OCI-M2 (cell line): ENCODE data around the gene MRPL52.
"Not testable (repeated sequence)": the region's sequence is repeated elsewhere in the genome, so short reads cannot be mapped to it uniquely, and the experiment has no call there.

ENCODE experiments used
- DNase-seq: peaks from one replicate; lab custom pipeline; 2025; ENCODE audit not compliant: unreplicated experiment; lab: John Stamatoyannopoulos, UW

MRPL52 gene

GRCh38 chr14:22837750-22838538 is 8.3 kb downstream of the MRPL52 start:
- no peak for DNase-seq

GRCh38 chr14:22838631-22839041 is 8.9 kb downstream of the MRPL52 start:
- DNase-seq, result no peak

GRCh38 chr14:22839159-22839779 is 9.6 kb downstream of the MRPL52 start:
- no peak for DNase-seq

GRCh38 chr14:22841311-22841710 is 11.6 kb downstream of the MRPL52 start:
- DNase-seq, result no peak

- DNase-seq, result no peak
Measured at GRCh38 chr14:22841769-22842168, 12.1 kb downstream of the MRPL52 start.

GRCh38 chr14:22842211-22843122 is 12.8 kb downstream of the MRPL52 start:
- no peak for DNase-seq

- no peak for DNase-seq
Measured at GRCh38 chr14:22843123-22843925, 13.6 kb downstream of the MRPL52 start.

- DNase-seq, result no peak
Measured at GRCh38 chr14:22844221-22845102, 14.8 kb downstream of the MRPL52 start.

- no peak for DNase-seq
Measured at GRCh38 chr14:22845103-22845394, 15.4 kb downstream of the MRPL52 start.

- DNase-seq, result no peak
Measured at GRCh38 chr14:22845821-22846625, 16.3 kb downstream of the MRPL52 start.

- no peak for DNase-seq
Measured at GRCh38 chr14:22846811-22847307, 17.2 kb downstream of the MRPL52 start.

GRCh38 chr14:22847661-22848341 is 18.1 kb downstream of the MRPL52 start:
- no peak for DNase-seq

GRCh38 chr14:22848351-22849164 is 18.9 kb downstream of the MRPL52 start:
- DNase-seq, result no peak

- no peak for DNase-seq
Measured at GRCh38 chr14:22849212-22849819, 19.6 kb downstream of the MRPL52 start.

GRCh38 chr14:22850944-22851764 is 21.5 kb downstream of the MRPL52 start:
- DNase-seq, result no peak

GRCh38 chr14:22852178-22852577 is 22.5 kb downstream of the MRPL52 start:
- DNase-seq, result not testable (repeated sequence)
